HCEC 1CT (cell line): ENCODE data around the gene ARHGEF16.

Experiments
- DNase-seq: peaks from one replicate; pipeline ENCODE4 v3.0.0-alpha.2; 2017

The ARHGEF16 gene

GRCh38 chr1:3504151-3504821 lies 49.8 kb downstream of the ARHGEF16 start:
- peak; percentile 85 for DNase-seq

- no peak for DNase-seq
These were observed 50.3 kb downstream of the ARHGEF16 start for GRCh38 chr1:3504822-3505153.

GRCh38 chr1:3505161-3505560 lies 50.7 kb downstream of the ARHGEF16 start:
- no peak for DNase-seq

- DNase-seq = no peak
These were observed 51.6 kb downstream of the ARHGEF16 start for GRCh38 chr1:3506041-3506440.

- DNase-seq = no peak
These were observed 52.5 kb downstream of the ARHGEF16 start for GRCh38 chr1:3506943-3507342.

- no peak for DNase-seq
These were observed 53.3 kb downstream of the ARHGEF16 start for GRCh38 chr1:3507636-3508275.

- no peak for DNase-seq
These were observed 54.4 kb downstream of the ARHGEF16 start for GRCh38 chr1:3508757-3509415.

- no peak for DNase-seq
These were observed 55.3 kb downstream of the ARHGEF16 start for GRCh38 chr1:3509721-3510120.

GRCh38 chr1:3510136-3510955 lies 55.9 kb downstream of the ARHGEF16 start:
- no peak for DNase-seq

- DNase-seq = no peak
These were observed 56.4 kb downstream of the ARHGEF16 start for GRCh38 chr1:3510956-3511250.

GRCh38 chr1:3511306-3511705 lies 56.8 kb downstream of the ARHGEF16 start:
- no peak for DNase-seq

- DNase-seq = no peak
These were observed 57.4 kb downstream of the ARHGEF16 start for GRCh38 chr1:3511856-3512255.

- no peak for DNase-seq
These were observed 59.9 kb downstream of the ARHGEF16 start for GRCh38 chr1:3514404-3514803.

- no peak for DNase-seq
These were observed 60.8 kb downstream of the ARHGEF16 start for GRCh38 chr1:3515272-3515671.

- no peak for DNase-seq
These were observed 61.5 kb downstream of the ARHGEF16 start for GRCh38 chr1:3515774-3516480.

GRCh38 chr1:3516481-3516869 lies 62.0 kb downstream of the ARHGEF16 start:
- no peak for DNase-seq

- no peak for DNase-seq
These were observed 62.6 kb downstream of the ARHGEF16 start for GRCh38 chr1:3516911-3517675.

- DNase-seq = no peak
These were observed 63.8 kb downstream of the ARHGEF16 start for GRCh38 chr1:3518256-3518655.

GRCh38 chr1:3518756-3519155 lies 64.3 kb downstream of the ARHGEF16 start:
- no peak for DNase-seq

GRCh38 chr1:3519301-3519885 lies 64.9 kb downstream of the ARHGEF16 start:
- no peak for DNase-seq

- no peak for DNase-seq
These were observed 66.2 kb downstream of the ARHGEF16 start for GRCh38 chr1:3520419-3521378.
